Measurements from ENCODE around the gene UFSP1. TPM values are rescaled to one million over a fixed set of nuclear protein-coding genes. Genes with fewer than 3 reads are reported as not detected.

Gene UFSP1
- 7.9 and 9.2 TPM in 2 replicates for total RNA-seq

GRCh38 chr7:100888988-100889750 is at the start of gene UFSP1:
TSS of gene UFSP1 (minus strand) at chr7:100889715. CDS start at chr7:100889271, 444 bp downstream.

GRCh38 chr7:100895701-100895955 is 6.1 kb upstream of the UFSP1 start, which contains the start of gene ACHE:
TSS of gene ACHE (minus strand) at chr7:100895888. CDS start at chr7:100894232, 1,656 bp downstream.

GRCh38 chr7:100874577-100875355 is 14.7 kb downstream of the UFSP1 start, which contains the start of gene SRRT:
TSS of gene SRRT (plus strand) at chr7:100875103. CDS start at chr7:100875591, 488 bp downstream.

GRCh38 chr7:100867040-100867775 is 22.3 kb downstream of the UFSP1 start, which contains the start of gene TRIP6:
TSS of gene TRIP6 (plus strand) at chr7:100867387. CDS start at chr7:100867498, 111 bp downstream.

GRCh38 chr7:100852048-100852872 is 37.3 kb downstream of the UFSP1 start, which contains the start of gene SLC12A9:
TSS of gene SLC12A9 (plus strand) at chr7:100852713. CDS start at chr7:100854198, 1,485 bp downstream.

Small RNA genes lying within 50 kb of the gene (small RNA-seq; reads per million reads assigned to genes)
- gene RN7SL549P (not detected), gene RPS29P15 (not detected)

Other genes with a start within 250 kb of the UFSP1 start
- gene TFR2, start 248.2 kb downstream of the UFSP1 start, total RNA-seq: 0.49 and 1.1 TPM in 2 replicates
- not detected in 2 replicates for gene ACTL6B, start 233.3 kb downstream of the UFSP1 start, total RNA-seq
- 108 and 144 TPM in 2 replicates for gene GNB2, start 216.0 kb downstream of the UFSP1 start, total RNA-seq
- 22.8 and 26.9 TPM in 2 replicates for gene GIGYF1, start 195.5 kb downstream of the UFSP1 start, total RNA-seq
- 23.5 and 23.7 TPM in 2 replicates for gene POP7, start 183.6 kb downstream of the UFSP1 start, total RNA-seq
- gene EPO, start 169.2 kb downstream of the UFSP1 start, total RNA-seq: not detected in 2 replicates
- not detected in 2 replicates for gene ZAN, start 156.1 kb downstream of the UFSP1 start, total RNA-seq
- 111 and 120 TPM in 2 replicates for gene EPHB4, start 62.2 kb downstream of the UFSP1 start, total RNA-seq
- 29.4 and 30.2 TPM in 2 replicates for gene SLC12A9, start 37.0 kb downstream of the UFSP1 start, total RNA-seq
- 139 and 186 TPM in 2 replicates for gene TRIP6, start 22.3 kb downstream of the UFSP1 start, total RNA-seq
- gene SRRT, start 14.6 kb downstream of the UFSP1 start, total RNA-seq: 39.8 and 50.5 TPM in 2 replicates
- 0.49 TPM in 2 replicates for gene ACHE, start 6.2 kb upstream of the UFSP1 start, total RNA-seq
- gene MUC3A, start 59.8 kb upstream of the UFSP1 start, total RNA-seq: not detected in 2 replicates
- under 0.01 TPM in 1 of 2 replicates, not detected in the other for gene MUC12, start 79.8 kb upstream of the UFSP1 start, total RNA-seq
- gene MUC17, start 130.4 kb upstream of the UFSP1 start, total RNA-seq: not detected in 2 replicates
- gene TRIM56, start 195.8 kb upstream of the UFSP1 start, total RNA-seq: 20.4 and 25.3 TPM in 2 replicates
- 290 and 467 TPM in 2 replicates for gene SERPINE1, start 237.4 kb upstream of the UFSP1 start, total RNA-seq

Data from hair follicle dermal papilla cell (primary cell).